H1 (cell line): ENCODE measurements around the gene OR10G7. TPM values are rescaled to one million over a fixed set of nuclear protein-coding genes. Genes with fewer than 3 reads are reported as not detected.

Experiments
- CTCF ChIA-PET: fragments of 300-600 bp; sonication (Branson Sonifier 250); formaldehyde crosslinking; loops from one replicate; lab custom pipeline; 2021; ENCODE audit not compliant: partially characterized antibody; lab: Charles Lee
- POLR2A ChIA-PET: fragments of 300-600 bp; sonication (Branson Sonifier 250); formaldehyde crosslinking; loops from one replicate; lab custom pipeline; 2021; ENCODE audit warnings: inconsistent platforms; ENCODE audit not compliant: partially characterized antibody; lab: Charles Lee
- DNase-seq, 2 experiments: peaks; one replicate each; pipeline versions ENCODE4 v3.0.0 to v3.0.0-alpha.2; 2010 to 2022; ENCODE audit warnings: low spot score in 2 of 2, low read depth in 1 of 2, mixed read lengths in 1 of 2
- FAIRE-seq: peaks from 2 replicates; lab custom pipeline; 2011; peaks lifted over from hg19 to GRCh38; lab: Jason Lieb, UNC
- H2AFZ ChIP-seq: 2 replicates; pipeline ENCODE4 v1.8.1; 2012; ENCODE audit warnings: low read length, inconsistent platforms
- H2AK5ac ChIP-seq: 2 replicates; pipeline ENCODE4 v1.6.1; 2013; ENCODE audit warnings: low read depth, low read length
- H2BK120ac ChIP-seq: replicated peaks from 2 replicates; pipeline ENCODE3; 2013; ENCODE audit warnings: low read depth, low read length, inconsistent platforms
- H2BK12ac ChIP-seq: 2 replicates; pipeline ENCODE4 v1.6.1; 2013; ENCODE audit warnings: low read depth, low read length
- H2BK15ac ChIP-seq: 2 replicates; pipeline ENCODE4 v1.6.1; 2013; ENCODE audit warnings: low read length
- H2BK20ac ChIP-seq: 2 replicates; pipeline ENCODE4 v1.6.1; 2013; ENCODE audit warnings: low read length
- H2BK5ac ChIP-seq: 2 replicates; pipeline ENCODE4 v1.6.1; 2013; ENCODE audit warnings: low read depth, low read length
- H3K14ac ChIP-seq: 2 replicates; pipeline ENCODE4 v1.6.1; 2013; ENCODE audit warnings: inconsistent platforms; ENCODE audit not compliant: insufficient read length
- H3K18ac ChIP-seq: 2 replicates; pipeline ENCODE4 v1.6.1; 2013; ENCODE audit warnings: low read length; ENCODE audit errors: extremely low read depth
- H3K23ac ChIP-seq: 2 replicates; pipeline ENCODE4 v1.6.1; 2013; ENCODE audit warnings: inconsistent platforms; ENCODE audit not compliant: insufficient read length
- H3K23me2 ChIP-seq: 2 replicates; pipeline ENCODE4 v1.6.1; 2013; ENCODE audit warnings: low read depth, low read length
- H3K27ac ChIP-seq: 2 replicates; pipeline ENCODE4 v1.6.1; 2011; ENCODE audit warnings: low read depth, low read length, inconsistent platforms
- H3K27me3 ChIP-seq, 4 experiments: replicated peaks in 1 of 4; 1 replicate in 1 of 4; 2 replicates in 3 of 4; pipeline versions ENCODE4 v1.6.1 to v1.8.1; 2011 to 2013; ENCODE audit warnings: low read length in 3 of 4, mild to moderate bottlenecking in 3 of 4, inconsistent platforms in 2 of 4, mixed read lengths in 2 of 4, moderate library complexity in 1 of 4; ENCODE audit not compliant: control insufficient read depth in 3 of 4, insufficient read depth in 3 of 4; ENCODE audit errors: extremely low read depth in 1 of 4
- H3K36me3 ChIP-seq, 4 experiments: 2 replicates each; pipeline versions ENCODE4 v1.6.1 to v1.8.1; 2011 to 2013; ENCODE audit warnings: mild to moderate bottlenecking in 4 of 4, low read length in 3 of 4, moderate library complexity in 2 of 4, control low read depth in 1 of 4, inconsistent platforms in 1 of 4; ENCODE audit not compliant: insufficient read depth in 4 of 4, control insufficient read depth in 2 of 4
- H3K4ac ChIP-seq: replicated peaks from 2 replicates; pipeline ENCODE3; 2013; ENCODE audit warnings: low read length, low read depth, mixed read lengths, inconsistent platforms; ENCODE audit not compliant: insufficient read length
- H3K4me1 ChIP-seq, 4 experiments: replicated peaks in 1 of 4; 1 replicate in 1 of 4; 2 replicates in 3 of 4; pipeline versions ENCODE4 v1.6.1 to v1.8.1; 2011 to 2013; ENCODE audit warnings: low read length in 3 of 4, inconsistent platforms in 2 of 4, mixed read lengths in 1 of 4; ENCODE audit not compliant: insufficient read depth in 4 of 4, control insufficient read depth in 3 of 4
- H3K4me2 ChIP-seq, 2 experiments: 2 replicates each; pipeline versions ENCODE4 v1.6.1 to v1.8.1; 2011 to 2013; ENCODE audit warnings: low read depth in 2 of 2, low read length in 2 of 2, control low read depth in 1 of 2, inconsistent platforms in 1 of 2, mild to moderate bottlenecking in 1 of 2; ENCODE audit not compliant: insufficient read depth in 1 of 2
- H3K4me3 ChIP-seq, 4 experiments: fragments of 200-600, 300-600 bp in 1 of 4; sonication (generic), shearing (Covaris generic), sonication (Bioruptor Twin) in 1 of 4; 2 replicates each; pipeline versions ENCODE4 v1.5.1 to v1.8.1; 2011 to 2016; ENCODE audit warnings: low read length in 4 of 4, low read depth in 3 of 4, control low read depth in 2 of 4, inconsistent platforms in 2 of 4, mild to moderate bottlenecking in 2 of 4, mixed read lengths in 1 of 4, moderate library complexity in 1 of 4; ENCODE audit not compliant: insufficient read depth in 2 of 4; ENCODE audit errors: extremely low read depth in 1 of 4
- H3K56ac ChIP-seq: replicated peaks from 2 replicates; pipeline ENCODE3; 2013; ENCODE audit warnings: low read depth, mild to moderate bottlenecking, mixed read lengths, low read length, inconsistent platforms; ENCODE audit not compliant: insufficient read length
- H3K79me1 ChIP-seq: 2 replicates; pipeline ENCODE4 v1.6.1; 2013; ENCODE audit warnings: low read depth, low read length, control low read depth
- H3K79me2 ChIP-seq, 2 experiments: 2 replicates each; pipeline versions ENCODE4 v1.6.1 to v1.8.1; 2012 to 2013; ENCODE audit warnings: low read length in 2 of 2, mild to moderate bottlenecking in 2 of 2, inconsistent platforms in 1 of 2; ENCODE audit not compliant: insufficient read depth in 2 of 2, control insufficient read depth in 1 of 2
- H3K9ac ChIP-seq, 4 experiments: replicated peaks in 1 of 4; 1 replicate in 1 of 4; 2 replicates in 3 of 4; pipeline versions ENCODE4 v1.6.1 to v1.8.1; 2011 to 2013; ENCODE audit warnings: low read depth in 3 of 4, low read length in 3 of 4, control low read depth in 2 of 4, mild to moderate bottlenecking in 2 of 4, moderate library complexity in 2 of 4, inconsistent platforms in 1 of 4; ENCODE audit errors: extremely low read depth in 1 of 4
- H3K9me3 ChIP-seq, 2 experiments: 2 replicates each; pipeline versions ENCODE4 v1.6.1 to v1.8.1; 2012 to 2013; ENCODE audit warnings: mild to moderate bottlenecking in 2 of 2, moderate library complexity in 2 of 2, control low read depth in 1 of 2, inconsistent platforms in 1 of 2, low read depth in 1 of 2, low read length in 1 of 2, mixed read lengths in 1 of 2; ENCODE audit not compliant: insufficient read depth in 2 of 2
- H4K20me1 ChIP-seq, 2 experiments: replicated peaks in 1 of 2; 2 replicates each; pipeline versions ENCODE3 to v1.8.1; 2011 to 2013; ENCODE audit warnings: inconsistent platforms in 2 of 2, low read length in 2 of 2, mild to moderate bottlenecking in 1 of 2; ENCODE audit not compliant: insufficient read depth in 2 of 2, control insufficient read depth in 1 of 2
- H4K5ac ChIP-seq: 2 replicates; pipeline ENCODE4 v1.6.1; 2013; ENCODE audit warnings: low read length, low read depth, mixed read lengths, inconsistent platforms; ENCODE audit not compliant: insufficient read length
- H4K8ac ChIP-seq: 2 replicates; pipeline ENCODE4 v1.8.0; 2013; ENCODE audit warnings: mild to moderate bottlenecking, moderate library complexity, low read length, inconsistent platforms; ENCODE audit not compliant: insufficient read depth; ENCODE audit errors: extremely low read depth
- H4K91ac ChIP-seq: replicated peaks from 2 replicates; pipeline ENCODE3; 2013; ENCODE audit warnings: low read length, mixed read lengths, inconsistent platforms; ENCODE audit not compliant: insufficient read length
- ATF2 ChIP-seq: IDR thresholded peaks from 2 replicates; pipeline ENCODE4 v1.6.1; 2012; ENCODE audit warnings: low read length, inconsistent platforms
- CHD1 ChIP-seq: IDR thresholded peaks from 2 replicates; pipeline ENCODE4 v1.6.1; 2012; ENCODE audit warnings: low read depth, low read length, improper control_type of control experiment
- EGR1 ChIP-seq: IDR thresholded peaks from 2 replicates; pipeline ENCODE4 v1.6.1; 2011; ENCODE audit warnings: low read depth, low read length, borderline replicate concordance
- EZH2 ChIP-seq: fragments of 200-600 bp; sonication (generic); IDR thresholded peaks from 2 replicates; pipeline ENCODE4 v1.7.1; 2012; ENCODE audit warnings: low read depth, mild to moderate bottlenecking, moderate library complexity, low read length, inconsistent platforms; ENCODE audit not compliant: severe bottlenecking
- FOSL1 ChIP-seq: IDR thresholded peaks from 2 replicates; pipeline ENCODE4 v1.6.1; 2011; ENCODE audit warnings: mild to moderate bottlenecking, low read depth, low read length, moderate library complexity; ENCODE audit not compliant: insufficient read depth
- KDM5A ChIP-seq: fragments of 200-600 bp; IDR thresholded peaks from 2 replicates; pipeline ENCODE4 v1.7.1; 2012; ENCODE audit warnings: mild to moderate bottlenecking, low read length, inconsistent platforms, mixed read lengths
- MAX ChIP-seq: IDR thresholded peaks from 2 replicates; pipeline ENCODE4 v1.6.1; 2012; ENCODE audit warnings: inconsistent platforms
- NANOG ChIP-seq: IDR thresholded peaks from 2 replicates; pipeline ENCODE4 v1.6.1; 2011; ENCODE audit warnings: low read length, low read depth, mild to moderate bottlenecking, inconsistent platforms; ENCODE audit not compliant: insufficient read depth, poor library complexity, severe bottlenecking
- POLR2AphosphoS5 ChIP-seq: IDR thresholded peaks from 2 replicates; pipeline ENCODE4 v1.6.1; 2011; ENCODE audit warnings: low read depth, low read length
- SIRT6 ChIP-seq: IDR thresholded peaks from one replicate; pipeline ENCODE4 v1.7.1; 2012; ENCODE audit warnings: low read length, inconsistent platforms
- TBP ChIP-seq: IDR thresholded peaks from 2 replicates; pipeline ENCODE4 v1.6.1; 2011; ENCODE audit warnings: low read depth, low read length, improper control_type of control experiment
- WGBS, 2 experiments: shearing (Covaris generic) in 1 of 2; methylation state at CpG; one replicate each; pipeline versions ENCODE4 v1.1.6 to v1.1.7; 2013 to 2015; ENCODE audit warnings: low lambda C conversion rate in 2 of 2, mixed read lengths in 2 of 2, inconsistent platforms in 1 of 2, low coverage in 1 of 2, missing lambda C conversion rate in 1 of 2; ENCODE audit not compliant: insufficient replicate concordance in 2 of 2, insufficient coverage in 1 of 2, insufficient read length in 1 of 2; ENCODE audit errors: extremely low coverage in 1 of 2, missing lambda C conversion rate in 1 of 2; 5-methylcytosine and 5-hydroxymethylcytosine counted together
- polyA plus RNA-seq, 7 experiments: library from polyadenylated mRNA; depleted of rRNA in 3 of 7; stranded (reverse) in 5 of 7; unstranded in 2 of 7; fragments of >200 nt in 5 of 7; fragments of 200-250 nt in 2 of 7; gene quantifications; 1 replicate in 5 of 7; 2 replicates in 1 of 7; 4 replicates in 1 of 7; pipeline versions ENCODE4 v1.2.1 to v1.2.3, GENCODE V29; 2011 to 2013; ENCODE audit warnings: missing spikeins in 2 of 7, mixed read lengths in 2 of 7
- total RNA-seq: library from RNA; stranded (reverse); fragmentation: NEBNext Ultra II Directional; extraction: Animal tissue kit (Norgen Biotek cat#: 25700); gene quantifications from 2 replicates; pipeline ENCODE4 v1.2.1, GENCODE V29; 2021

OR10G7 gene
- total and polyA plus RNA-seq, 2 of the 8 experiments (the other 6 are each of a cell fraction or from before 2014, with no cell fraction given): not detected

GRCh38 chr11:124081483-124081882 lies 40.4 kb upstream of the OR10G7 start:
- H3K14ac ChIP-seq: no peak overlapping the region
- H3K4me3 ChIP-seq: no peak overlapping the region
- H3K4ac ChIP-seq: no peak overlapping the region
- H2BK120ac ChIP-seq: no peak overlapping the region
- DNase-seq (no peak), FAIRE-seq (no peak)
- no peak overlapping the region for H3K27ac ChIP-seq
- H2BK12ac ChIP-seq: no peak overlapping the region
- CTCF ChIA-PET: interaction anchor here (1.0 to 4.2 kb wide), 3 partner anchors 12 to 374 kb away, joined by 3 to 43 read pairs (median 4); no protein-coding TSS in a partner anchor
- H3K23me2 ChIP-seq: no peaks in the 10 kb centered on the region
- no peaks in the 10 kb centered on the region for H3K36me3 ChIP-seq
- H3K18ac ChIP-seq: no peak overlapping the region
- 92% methylated on average over 3 of the region's 3 CpGs; no CpG with 5 or more reads in 1 of the 2 experiments for WGBS, 2 experiments
- H3K79me1 ChIP-seq: no peaks in the 10 kb centered on the region
- H2AFZ ChIP-seq: no peak overlapping the region
- no peak overlapping the region for H3K9ac ChIP-seq
- no peaks in the 10 kb centered on the region for H4K20me1 ChIP-seq
- H2BK5ac ChIP-seq: no peak overlapping the region
- no peak overlapping the region for H3K4me2 ChIP-seq
- no peak overlapping the region for H4K5ac ChIP-seq
- TF ChIP-seq MAX (no peak), EGR1 (no peak), CHD1 (no peak), FOSL1 (no peak), SIRT6 (no peak), NANOG (no peak), POLR2AphosphoS5 (no peak), ATF2 (no peak), EZH2 (no peak), TBP (no peak), KDM5A (no peak)
- H2BK15ac ChIP-seq: no peak overlapping the region
- H3K79me2 ChIP-seq: no peaks in the 10 kb centered on the region
- H3K9me3 ChIP-seq: no peaks in the 10 kb centered on the region
- no peak overlapping the region for H4K8ac ChIP-seq
- POLR2A ChIA-PET: no interaction called here
- H4K91ac ChIP-seq: no peak overlapping the region
- no peak overlapping the region for H2AK5ac ChIP-seq
- no peak overlapping the region for H3K56ac ChIP-seq
- peaks cover 0 to 3% (median 0%) of the 10 kb centered on the region in 4 experiments; a peak in 1 of 7 replicates for H3K4me1 ChIP-seq
- no peak overlapping the region for H3K23ac ChIP-seq
- no peak overlapping the region for H2BK20ac ChIP-seq
- H3K27me3 ChIP-seq: no peaks in the 10 kb centered on the region
